Activated CD8-positive, alpha-beta T cell treated with anti-CD3 and anti-CD28 coated beads for 36 hours (primary cell): ENCODE measurements around the gene TCF4. TPM values are rescaled to one million over a fixed set of nuclear protein-coding genes. Genes with fewer than 3 reads are reported as not detected.

Experiments
- ATAC-seq: fragments of 200-7000 bp; cut with Tn5 transposase; one replicate; pipeline ENCODE4 v1.10.0; 2021; ENCODE audit warnings: mild to moderate bottlenecking, moderate library complexity
- CTCF ChIA-PET: fragments of 350-600 bp; sonication (Branson Sonifier 250); formaldehyde crosslinking; loops from one replicate; lab custom pipeline; 2021; ENCODE audit warnings: antibody characterized with exemption; lab: Charles Lee
- POLR2A ChIA-PET: fragments of 350-600 bp; sonication (Branson Sonifier 250); formaldehyde crosslinking; loops from one replicate; lab custom pipeline; 2021; ENCODE audit warnings: antibody characterized with exemption; lab: Charles Lee
- DNase-seq: peaks from one replicate; pipeline ENCODE4 v3.0.0-alpha.2; 2020
- H3K27ac Mint-ChIP-seq: one replicate; pipeline ENCODE4 v1.8.0; 2021; ENCODE audit warnings: mild to moderate bottlenecking, mixed read lengths
- H3K27me3 Mint-ChIP-seq: one replicate; pipeline ENCODE4 v1.8.0; 2021; ENCODE audit warnings: mixed read lengths
- H3K36me3 Mint-ChIP-seq: one replicate; pipeline ENCODE4 v1.8.0; 2021; ENCODE audit warnings: low read depth, mixed read lengths
- H3K4me1 Mint-ChIP-seq: one replicate; pipeline ENCODE4 v1.8.0; 2021; ENCODE audit warnings: low read depth, mixed read lengths
- H3K4me3 Mint-ChIP-seq: one replicate; pipeline ENCODE4 v1.8.0; 2021; ENCODE audit warnings: mild to moderate bottlenecking, moderate library complexity, mixed read lengths
- H3K9me3 Mint-ChIP-seq: one replicate; pipeline ENCODE4 v1.8.0; 2021; ENCODE audit warnings: mixed read lengths
- CTCF ChIP-seq: fragments of 200-600 bp; IDR thresholded peaks from one replicate; pipeline ENCODE4 v1.8.0; 2022; ENCODE audit warnings: antibody characterized with exemption, mild to moderate bottlenecking
- intact Hi-C: fragments of 100-400 bp; cut with micrococcal nuclease; formaldehyde crosslinking; loops from one replicate; pipeline ENCODE4 v1.10.0; 2022
- total RNA-seq, 2 experiments: library from RNA; stranded (reverse); gene quantifications; one replicate each; pipeline ENCODE4 v1.2.3, GENCODE V29; 2021

Gene TCF4
- total RNA-seq, 2 experiments from 2014 or later, result 1.2 to 1.4 TPM

DNA sequence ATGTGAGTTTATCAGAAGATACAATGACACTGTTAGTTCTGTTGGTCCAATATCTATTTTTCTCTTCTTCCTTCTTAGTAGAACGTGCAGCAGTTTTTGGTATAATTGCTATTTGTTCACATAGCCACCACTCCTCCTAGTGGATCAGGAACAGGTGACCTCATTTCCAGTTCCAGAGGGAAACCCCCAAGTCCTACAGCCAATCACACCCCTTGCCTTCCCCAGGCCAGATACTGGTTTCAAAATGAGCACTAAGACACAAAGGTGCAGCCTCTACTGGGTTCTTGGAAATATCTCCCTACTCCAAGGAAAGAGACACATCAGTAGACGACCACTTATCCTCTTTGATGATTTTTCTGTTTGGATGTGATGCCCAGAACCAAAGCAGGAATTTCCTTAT is 103.2 kb downstream of the TCF4 start:
- no peak overlapping the region for H3K4me3 Mint-ChIP-seq
- H3K9me3 Mint-ChIP-seq, result no peaks in the 10 kb centered on the region
- CTCF ChIA-PET, result no interaction called here
- intact Hi-C loops, result loop anchor here (10.0 kb wide), 1 partner anchor 100 kb away; the partner anchor contains the start of gene TCF4
- TF ChIP-seq CTCF, result no peak
- H3K36me3 Mint-ChIP-seq, result no peaks in the 10 kb centered on the region
- POLR2A ChIA-PET, result interaction anchor here (0.6 kb wide), 1 partner anchor 25 kb away, joined by 3 read pairs; no protein-coding TSS in a partner anchor
- H3K27me3 Mint-ChIP-seq, result peaks cover 6% of the 10 kb centered on the region
- no peak for DNase-seq
- H3K27ac Mint-ChIP-seq, result no peak overlapping the region
- ATAC-seq, result no peak
- peaks cover 18% of the 10 kb centered on the region for H3K4me1 Mint-ChIP-seq

- ChIA-PET POLR2A (no interaction called here), CTCF (no interaction called here)
- ATAC-seq, result no peak
- no peaks in the 10 kb centered on the region for H3K36me3 Mint-ChIP-seq
- H3K4me1 Mint-ChIP-seq, result peaks cover 6% of the 10 kb centered on the region
- no peak overlapping the region for H3K27ac Mint-ChIP-seq
- H3K9me3 Mint-ChIP-seq, result no peaks in the 10 kb centered on the region
- peaks cover 6% of the 10 kb centered on the region for H3K27me3 Mint-ChIP-seq
- no peak overlapping the region for H3K4me3 Mint-ChIP-seq
- DNase-seq, result no peak
- TF ChIP-seq CTCF, result no peak
- intact Hi-C loops, result loop anchor here (10.0 kb wide), 1 partner anchor 101 kb away; the partner anchor contains the start of gene TCF4
Observed at GRCh38 chr18:55483266-55483871, 104.6 kb downstream of the TCF4 start.

GRCh38 chr18:55479656-55480420 is 108.2 kb downstream of the TCF4 start:
- H3K9me3 Mint-ChIP-seq, result no peaks in the 10 kb centered on the region
- H3K4me3 Mint-ChIP-seq, result no peak overlapping the region
- no peak for ATAC-seq
- ChIA-PET POLR2A (no interaction called here), CTCF (no interaction called here)
- intact Hi-C loops, result loop anchor here (10.0 kb wide), 1 partner anchor 105 kb away; the partner anchor contains the start of gene TCF4
- H3K27ac Mint-ChIP-seq, result no peak overlapping the region
- TF ChIP-seq CTCF, result no peak
- H3K36me3 Mint-ChIP-seq, result no peaks in the 10 kb centered on the region
- no peaks in the 10 kb centered on the region for H3K27me3 Mint-ChIP-seq
- H3K4me1 Mint-ChIP-seq, result peaks cover 12% of the 10 kb centered on the region
- DNase-seq, result no peak

DNA sequence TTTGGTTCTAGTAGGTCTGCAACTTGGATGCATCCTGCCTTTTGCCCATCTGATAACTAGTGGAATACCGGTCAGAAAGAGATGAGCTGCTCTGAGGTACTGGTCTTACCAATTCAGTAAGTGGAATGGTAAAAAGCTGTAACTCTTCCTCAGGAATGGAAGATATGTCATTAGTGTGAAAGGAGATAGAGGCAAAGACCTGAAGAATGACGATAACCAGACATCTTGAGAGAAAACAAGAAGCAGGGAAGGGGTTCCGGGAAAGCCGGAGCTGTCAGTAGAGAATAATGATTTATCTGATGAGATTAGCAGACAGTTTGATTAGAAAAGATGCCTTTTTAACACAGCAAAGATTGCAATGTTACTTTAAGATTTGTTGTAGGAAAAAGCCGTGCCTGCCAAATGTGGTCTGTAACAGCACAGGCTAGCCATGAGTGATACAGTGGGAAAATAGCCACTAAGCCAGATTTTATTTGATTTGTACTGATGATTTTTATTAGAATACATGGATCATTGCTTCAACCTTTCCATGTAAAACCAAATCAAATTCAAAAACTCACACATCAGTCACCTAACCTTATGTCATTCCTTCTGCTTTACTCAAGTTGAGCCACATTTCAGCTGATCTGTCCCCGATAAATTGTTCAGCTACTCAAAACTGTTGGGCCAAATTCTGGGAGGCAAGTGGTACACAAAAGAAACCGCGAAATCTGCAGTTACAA is 110.0 kb downstream of the TCF4 start:
- POLR2A ChIA-PET, result no interaction called here
- TF ChIP-seq CTCF, result no peak
- no peaks in the 10 kb centered on the region for H3K36me3 Mint-ChIP-seq
- CTCF ChIA-PET, result no interaction called here
- H3K4me3 Mint-ChIP-seq, result peak overlapping the region; percentile 65
- intact Hi-C loops, result no loop called here
- peak overlapping the region; percentile 73 for H3K27ac Mint-ChIP-seq
- no peak for DNase-seq
- peaks cover 10% of the 10 kb centered on the region for H3K4me1 Mint-ChIP-seq
- no peaks in the 10 kb centered on the region for H3K27me3 Mint-ChIP-seq
- no peak for ATAC-seq
- no peaks in the 10 kb centered on the region for H3K9me3 Mint-ChIP-seq

DNA sequence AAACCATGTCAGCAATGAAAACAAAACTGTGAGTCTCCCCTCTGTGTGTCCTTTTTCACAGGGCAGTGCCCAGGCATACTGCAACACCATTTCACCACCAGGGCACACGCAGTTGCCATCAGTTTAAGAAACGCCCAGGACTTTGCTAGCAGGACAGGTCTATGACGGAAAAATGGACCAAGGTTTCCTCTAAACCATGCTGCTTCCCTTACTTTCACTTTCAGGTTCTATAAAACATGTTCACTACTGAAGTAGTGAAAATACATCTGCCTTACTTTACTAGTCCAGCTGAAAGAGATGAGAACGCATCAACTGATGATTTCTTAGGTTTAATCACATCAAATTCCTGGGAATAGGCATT is 110.5 kb downstream of the TCF4 start:
- Mint-ChIP-seq H3K4me3 (peak overlapping the region; percentile 65), H3K36me3 (no peaks in the 10 kb centered on the region), H3K4me1 (peaks cover 10% of the 10 kb centered on the region), H3K27me3 (no peaks in the 10 kb centered on the region), H3K27ac (peak overlapping the region; percentile 73), H3K9me3 (no peaks in the 10 kb centered on the region)
- ChIA-PET POLR2A (no interaction called here), CTCF (no interaction called here)
- ATAC-seq (peak; percentile 88), DNase-seq (peak; percentile 20)
- intact Hi-C loops, result no loop called here
- no peak for TF ChIP-seq CTCF
